HCT116 (cell line): Measurements from ENCODE around the gene ACER1. TPM values are rescaled to one million over a fixed set of nuclear protein-coding genes. Genes with fewer than 3 reads are reported as not detected.

Source experiments
- ATAC-seq: fragments of 200-7000 bp; cut with Tn5 transposase; 2 replicates; pipeline ENCODE4 v1.9.1; 2020; ENCODE audit warnings: mild to moderate bottlenecking, moderate library complexity
- BruUV-seq: library from RNA; stranded (reverse); fragments of 400-500 nt; replicated peaks from 2 replicates; lab custom pipeline; 2021; lab: Mats Ljungman, UMichigan
- CTCF ChIA-PET: fragments of 300-600 bp; sonication (Branson Sonifier 250); formaldehyde crosslinking; loops from one replicate; lab custom pipeline; 2021; ENCODE audit warnings: antibody characterized with exemption; lab: Charles Lee
- POLR2A ChIA-PET: fragments of 300-600, 350-600 bp; sonication (Branson Sonifier 250); formaldehyde crosslinking; loops from one replicate; lab custom pipeline; 2021; ENCODE audit warnings: antibody characterized with exemption; lab: Charles Lee
- RAD21 ChIA-PET, 2 experiments: fragments of 300-600 bp; sonication (Branson Sonifier 250); formaldehyde crosslinking; loops; one replicate each; lab custom pipeline; 2023; ENCODE audit warnings: low total read pairs in 2 of 2; ENCODE audit not compliant: uncharacterized antibody in 2 of 2, unreplicated experiment in 2 of 2, low non-redundant PET in 1 of 2; lab: Charles Lee
- DNase-seq: peaks from one replicate; pipeline ENCODE4 v3.0.0-alpha.2; 2010; ENCODE audit warnings: low read depth, low spot score
- H2AFZ ChIP-seq: fragments of 200-600 bp; shearing (Covaris generic), sonication (generic); 2 replicates; pipeline ENCODE4 v1.6.1; 2017; ENCODE audit warnings: low read depth, mixed run types, mixed read lengths, antibody characterized with exemption, low read length; ENCODE audit not compliant: poor library complexity, severe bottlenecking
- H3K27ac ChIP-seq: 2 replicates; pipeline ENCODE4 v1.5.1; 2012; ENCODE audit warnings: low read depth, low read length
- H3K27me3 ChIP-seq: fragments of 200-600 bp; sonication (generic); 2 replicates; pipeline ENCODE4 v1.6.1; 2016; ENCODE audit warnings: mixed run types, low read length, mixed read lengths; ENCODE audit not compliant: insufficient read depth
- H3K36me3 ChIP-seq, 2 experiments: fragments of 200-500 bp in 1 of 2; fragments of 200-600 bp in 1 of 2; sonication (Bioruptor generic) in 1 of 2; sonication (generic) in 1 of 2; 2 replicates each; pipeline versions ENCODE4 v1.5.1 to v1.6.1; 2014 to 2016; ENCODE audit warnings: low read length in 2 of 2, inconsistent platforms in 1 of 2, mixed read lengths in 1 of 2, mixed run types in 1 of 2; ENCODE audit not compliant: insufficient read depth in 2 of 2, control insufficient read depth in 1 of 2
- H3K4me1 ChIP-seq, 2 experiments: fragments of 200-600 bp in 1 of 2; sonication (generic) in 1 of 2; 2 replicates each; pipeline versions ENCODE4 v1.5.1 to v1.6.1; 2012 to 2017; ENCODE audit warnings: low read length in 2 of 2, inconsistent platforms in 1 of 2, mild to moderate bottlenecking in 1 of 2, mixed read lengths in 1 of 2, mixed run types in 1 of 2, moderate library complexity in 1 of 2; ENCODE audit not compliant: insufficient read depth in 2 of 2, control insufficient read depth in 1 of 2
- H3K4me2 ChIP-seq: fragments of 200-600 bp; sonication (generic); 2 replicates; pipeline ENCODE4 v1.6.1; 2017; ENCODE audit warnings: mixed run types, low read length, mixed read lengths
- H3K4me3 ChIP-seq, 2 experiments: fragments of 200-600 bp in 1 of 2; sonication (generic) in 1 of 2; replicated peaks in 1 of 2; 2 replicates each; pipeline ENCODE4 v1.5.1; 2011 to 2016; ENCODE audit warnings: low read length in 2 of 2, control low read depth in 1 of 2, low read depth in 1 of 2, mild to moderate bottlenecking in 1 of 2, mixed read lengths in 1 of 2, mixed run types in 1 of 2
- H3K79me2 ChIP-seq: fragments of 200-600 bp; sonication (generic); 2 replicates; pipeline ENCODE4 v1.6.1; 2017; ENCODE audit warnings: mild to moderate bottlenecking, mixed run types, low read length, moderate library complexity, mixed read lengths; ENCODE audit not compliant: insufficient read depth
- H3K9ac ChIP-seq: fragments of 200-600 bp; sonication (generic); 2 replicates; pipeline ENCODE4 v1.6.1; 2016; ENCODE audit warnings: low read length, mixed read lengths
- H3K9me2 ChIP-seq: fragments of 200-600 bp; sonication (generic), shearing (Covaris generic); 2 replicates; pipeline ENCODE4 v1.6.1; 2017; ENCODE audit warnings: mixed run types, mild to moderate bottlenecking, moderate library complexity; ENCODE audit not compliant: insufficient read depth
- H3K9me3 ChIP-seq, 2 experiments: fragments of 200-500 bp in 1 of 2; fragments of 200-600 bp in 1 of 2; sonication (Bioruptor generic) in 1 of 2; sonication (generic) in 1 of 2; 2 replicates each; pipeline ENCODE4 v1.6.1; 2014 to 2017; ENCODE audit warnings: low read length in 2 of 2, mixed read lengths in 2 of 2, inconsistent platforms in 1 of 2, low read depth in 1 of 2, mild to moderate bottlenecking in 1 of 2, mixed run types in 1 of 2, moderate library complexity in 1 of 2; ENCODE audit not compliant: control insufficient read depth in 1 of 2, insufficient read depth in 1 of 2
- H4K20me1 ChIP-seq: fragments of 200-600 bp; sonication (generic), shearing (Covaris generic); 2 replicates; pipeline ENCODE4 v1.6.1; 2017; ENCODE audit warnings: mixed run types, mild to moderate bottlenecking, moderate library complexity; ENCODE audit not compliant: insufficient read depth
- ATF3 ChIP-seq: IDR thresholded peaks from 2 replicates; pipeline ENCODE4 v1.6.1; 2012
- CEBPB ChIP-seq: IDR thresholded peaks from 2 replicates; pipeline ENCODE4 v1.6.1; 2012; ENCODE audit warnings: low read depth
- POLR2A ChIP-seq: IDR thresholded peaks from 2 replicates; pipeline ENCODE4 v1.7.0; 2011; ENCODE audit warnings: borderline replicate concordance; ENCODE audit not compliant: insufficient read depth, insufficient read length; ENCODE audit errors: extremely low read depth
- POLR2AphosphoS5 ChIP-seq: IDR thresholded peaks from 2 replicates; pipeline ENCODE4 v1.6.1; 2011; ENCODE audit warnings: mild to moderate bottlenecking, low read depth, low read length, moderate library complexity
- SP1 ChIP-seq: IDR thresholded peaks from 2 replicates; pipeline ENCODE4 v1.6.1; 2012; ENCODE audit warnings: low read depth
- ZFX ChIP-seq: fragments of 450-650 bp; IDR thresholded peaks from 2 replicates; pipeline ENCODE4 v1.6.1; 2017
- intact Hi-C: fragments of 100-400 bp; cut with micrococcal nuclease; formaldehyde crosslinking; loops from 2 replicates; pipeline ENCODE4 v1.10.0; 2022
- total RNA-seq: library from RNA; stranded (reverse); gene quantifications from one replicate; pipeline ENCODE4 v1.2.1, GENCODE V29; 2021; ENCODE audit not compliant: unreplicated experiment
- TF ChIP-seq, protein P1 (sequence below): IDR thresholded peaks from 2 replicates; pipeline ENCODE4 v1.6.1; 2012
- TF ChIP-seq, protein P2 (sequence below): IDR thresholded peaks from 2 replicates; pipeline ENCODE4 v1.6.1; 2012; ENCODE audit warnings: low read depth

Gene ACER1
- total RNA-seq, 1 experiment from 2014 or later: not detected

DNA sequence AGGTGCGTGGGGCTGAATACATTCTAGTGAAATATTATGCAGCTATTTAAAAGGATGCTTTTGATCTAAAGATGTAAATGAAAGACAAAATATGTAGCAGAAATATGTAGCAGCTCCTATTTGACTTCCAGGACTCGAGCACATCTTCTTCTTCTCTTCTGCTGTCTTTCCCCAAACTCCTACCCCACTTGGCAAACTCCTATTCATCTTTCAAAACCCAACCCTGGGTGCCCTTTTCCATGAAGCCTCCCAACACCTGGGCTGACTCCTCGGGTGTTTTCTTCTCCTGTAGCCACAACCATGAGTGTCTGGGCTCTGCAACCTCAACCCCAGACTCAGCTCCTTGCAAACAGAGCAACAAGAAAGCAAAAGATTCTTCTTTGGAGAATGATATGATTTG is 11.1 kb downstream of the ACER1 start:
- Histone ChIP-seq H3K9ac (no peak overlapping the region), H3K27me3 (peaks cover 14% of the 10 kb centered on the region; the same call in 1 of the 2 replicates), H3K36me3 (no peaks in the 10 kb centered on the region), H3K27ac (no peak overlapping the region), H3K4me3 (no peak overlapping the region), H3K4me2 (no peak overlapping the region), H3K9me2 (no peaks in the 10 kb centered on the region), H3K9me3 (no peaks in the 10 kb centered on the region), H4K20me1 (no peaks in the 10 kb centered on the region), H3K4me1 (no peaks in the 10 kb centered on the region), H3K79me2 (no peaks in the 10 kb centered on the region), H2AFZ (no peak overlapping the region)
- no TSS peak for BruUV-seq
- DNase-seq (no peak), ATAC-seq (no peak)
- intact Hi-C loops: no loop called here
- POLR2A ChIA-PET: no interaction called here
- no peak for TF ChIP-seq ZFX
- TF ChIP-seq ATF3: no peak
- TF ChIP-seq, protein P1, sequence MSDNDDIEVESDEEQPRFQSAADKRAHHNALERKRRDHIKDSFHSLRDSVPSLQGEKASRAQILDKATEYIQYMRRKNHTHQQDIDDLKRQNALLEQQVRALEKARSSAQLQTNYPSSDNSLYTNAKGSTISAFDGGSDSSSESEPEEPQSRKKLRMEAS: no peak
- no peak for TF ChIP-seq SP1
- no peak for TF ChIP-seq POLR2A
- no peak for TF ChIP-seq CEBPB
- no peak for TF ChIP-seq POLR2AphosphoS5
- TF ChIP-seq, protein P2, sequence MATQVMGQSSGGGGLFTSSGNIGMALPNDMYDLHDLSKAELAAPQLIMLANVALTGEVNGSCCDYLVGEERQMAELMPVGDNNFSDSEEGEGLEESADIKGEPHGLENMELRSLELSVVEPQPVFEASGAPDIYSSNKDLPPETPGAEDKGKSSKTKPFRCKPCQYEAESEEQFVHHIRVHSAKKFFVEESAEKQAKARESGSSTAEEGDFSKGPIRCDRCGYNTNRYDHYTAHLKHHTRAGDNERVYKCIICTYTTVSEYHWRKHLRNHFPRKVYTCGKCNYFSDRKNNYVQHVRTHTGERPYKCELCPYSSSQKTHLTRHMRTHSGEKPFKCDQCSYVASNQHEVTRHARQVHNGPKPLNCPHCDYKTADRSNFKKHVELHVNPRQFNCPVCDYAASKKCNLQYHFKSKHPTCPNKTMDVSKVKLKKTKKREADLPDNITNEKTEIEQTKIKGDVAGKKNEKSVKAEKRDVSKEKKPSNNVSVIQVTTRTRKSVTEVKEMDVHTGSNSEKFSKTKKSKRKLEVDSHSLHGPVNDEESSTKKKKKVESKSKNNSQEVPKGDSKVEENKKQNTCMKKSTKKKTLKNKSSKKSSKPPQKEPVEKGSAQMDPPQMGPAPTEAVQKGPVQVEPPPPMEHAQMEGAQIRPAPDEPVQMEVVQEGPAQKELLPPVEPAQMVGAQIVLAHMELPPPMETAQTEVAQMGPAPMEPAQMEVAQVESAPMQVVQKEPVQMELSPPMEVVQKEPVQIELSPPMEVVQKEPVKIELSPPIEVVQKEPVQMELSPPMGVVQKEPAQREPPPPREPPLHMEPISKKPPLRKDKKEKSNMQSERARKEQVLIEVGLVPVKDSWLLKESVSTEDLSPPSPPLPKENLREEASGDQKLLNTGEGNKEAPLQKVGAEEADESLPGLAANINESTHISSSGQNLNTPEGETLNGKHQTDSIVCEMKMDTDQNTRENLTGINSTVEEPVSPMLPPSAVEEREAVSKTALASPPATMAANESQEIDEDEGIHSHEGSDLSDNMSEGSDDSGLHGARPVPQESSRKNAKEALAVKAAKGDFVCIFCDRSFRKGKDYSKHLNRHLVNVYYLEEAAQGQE: no peak
- RAD21 ChIA-PET: no interaction called here
- CTCF ChIA-PET: no interaction called here
